Large intestine (tissue), 3 donors: ENCODE data around the gene WHRN. TPM values are rescaled to one million over a fixed set of nuclear protein-coding genes. Genes with fewer than 3 reads are reported as not detected.

Experiments used
- DNase-seq, 2 donors: peaks; one replicate each; pipeline versions ENCODE4 v3.0.0 to v3.0.0-alpha.2; 2013
- H3K27ac ChIP-seq: one replicate; pipeline ENCODE4 v1.5.1; 2013; ENCODE audit warnings: low read length
- H3K27me3 ChIP-seq: 2 replicates; pipeline ENCODE4 v1.6.1; 2013; ENCODE audit warnings: low read length; ENCODE audit not compliant: control insufficient read depth, insufficient read depth
- H3K36me3 ChIP-seq: 2 replicates; pipeline ENCODE4 v1.6.1; 2013; ENCODE audit warnings: low read length; ENCODE audit not compliant: control insufficient read depth, insufficient read depth
- H3K4me1 ChIP-seq: one replicate; pipeline ENCODE4 v1.6.1; 2013; ENCODE audit warnings: low read length; ENCODE audit not compliant: control insufficient read depth, insufficient read depth
- H3K4me3 ChIP-seq: one replicate; pipeline ENCODE4 v1.5.1; 2013; ENCODE audit warnings: low read length
- H3K9me3 ChIP-seq: one replicate; pipeline ENCODE4 v1.6.1; 2013; ENCODE audit warnings: mild to moderate bottlenecking, low read depth, low read length, moderate library complexity; ENCODE audit not compliant: control insufficient read depth
- WGBS: methylation state at CpG from one replicate; pipeline ENCODE4 v1.1.5; 2013; ENCODE audit warnings: low lambda C conversion rate; ENCODE audit not compliant: insufficient coverage; 5-methylcytosine and 5-hydroxymethylcytosine counted together
- polyA plus RNA-seq: library from polyadenylated mRNA; unstranded; fragments of 120-200 nt; gene quantifications from one replicate; pipeline ENCODE4 v1.2.1, GENCODE V29; 2013

WHRN gene
- polyA plus RNA-seq, 1 donor = 10.2 TPM

DNA sequence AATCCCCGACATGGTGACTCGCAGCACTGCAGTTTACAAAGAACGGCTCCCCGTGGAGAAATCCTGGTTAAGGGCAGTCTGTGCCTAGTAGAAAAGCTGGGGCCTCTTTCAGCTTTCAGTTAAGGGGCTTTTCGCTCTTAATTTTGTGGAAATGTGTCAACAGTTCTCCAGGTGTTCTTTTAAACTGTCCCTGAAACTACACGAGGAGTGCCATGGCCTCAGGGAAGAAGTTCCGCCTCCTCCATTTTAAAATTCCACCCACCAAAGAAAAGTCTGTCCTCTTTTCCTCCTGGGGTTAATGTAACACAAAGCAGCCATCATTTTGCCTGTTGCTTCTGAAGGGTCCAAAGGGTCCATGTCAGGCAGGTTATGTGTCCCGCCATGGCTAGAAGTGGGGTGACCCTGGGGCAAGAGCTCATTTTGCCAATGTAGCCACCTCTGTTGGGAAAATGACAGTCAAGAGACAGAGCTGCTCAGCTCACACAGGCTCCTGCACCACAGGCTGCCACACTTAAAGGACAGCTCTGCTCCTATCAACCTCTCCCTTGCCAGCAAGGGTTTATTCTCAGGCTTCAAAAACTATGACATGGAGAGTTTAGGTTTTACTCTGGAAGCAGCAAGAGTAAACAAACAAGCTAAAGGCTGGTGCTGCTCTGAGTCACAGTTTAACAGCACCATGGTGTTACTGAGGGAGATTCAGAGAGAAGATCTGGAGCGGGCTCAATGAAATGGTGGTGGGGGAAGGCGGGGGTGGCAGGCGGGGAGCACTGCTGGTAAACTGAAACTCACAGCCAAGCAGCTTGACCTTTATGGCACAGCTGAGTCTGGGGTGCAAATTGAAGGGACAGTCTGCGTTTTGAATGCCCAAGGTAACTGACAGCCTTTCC lies 3.2 kb downstream of the WHRN start:
- 31% methylated on average over 2 of the region's 12 CpGs for WGBS
- Histone ChIP-seq H3K4me1 (peaks cover 18% of the 10 kb centered on the region), H3K4me3 (peak overlapping the region; percentile 3), H3K36me3 (no peaks in the 10 kb centered on the region), H3K27ac (peak overlapping the region; percentile 73), H3K9me3 (no peaks in the 10 kb centered on the region), H3K27me3 (peaks cover 7% of the 10 kb centered on the region)
- DNase-seq = peak in 1 of 2 donors; percentile 45

DNA sequence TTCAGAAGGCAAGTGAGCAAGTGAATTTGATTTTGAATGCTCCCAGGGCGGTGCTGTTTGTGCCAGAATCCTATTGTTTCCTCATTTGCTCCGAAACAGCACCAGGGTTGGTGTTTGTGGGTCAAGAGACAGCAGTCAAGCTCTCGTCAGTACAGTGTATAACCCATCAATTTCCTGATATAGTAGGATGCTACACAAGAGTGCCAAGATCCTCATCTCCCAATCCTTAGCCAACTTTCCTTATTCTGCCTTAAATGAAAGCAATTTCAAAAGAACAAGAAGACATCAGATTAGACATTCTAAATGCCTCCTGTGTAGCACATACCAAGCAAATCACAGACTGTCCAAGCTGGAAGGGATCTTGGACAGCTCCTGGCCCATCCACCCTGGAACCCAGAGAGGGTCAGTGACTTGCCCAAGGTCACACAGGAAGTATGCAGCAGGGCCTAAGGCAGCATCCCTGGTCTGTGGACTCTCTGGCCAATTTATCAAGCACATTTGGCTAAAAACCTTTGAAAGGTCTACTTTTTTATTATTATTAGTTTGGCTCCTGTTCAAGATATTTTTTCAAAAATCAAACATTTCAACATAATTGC lies 4.5 kb downstream of the WHRN start:
- no peak overlapping the region for H3K4me3 ChIP-seq
- no peak overlapping the region for H3K27ac ChIP-seq
- no CpG with 5 or more reads among the region's 3 CpGs for WGBS
- H3K9me3 ChIP-seq = no peaks in the 10 kb centered on the region
- H3K36me3 ChIP-seq = no peaks in the 10 kb centered on the region
- H3K27me3 ChIP-seq = peaks cover 5% of the 10 kb centered on the region
- peaks cover 16% of the 10 kb centered on the region for H3K4me1 ChIP-seq
- no peak for DNase-seq

DNA sequence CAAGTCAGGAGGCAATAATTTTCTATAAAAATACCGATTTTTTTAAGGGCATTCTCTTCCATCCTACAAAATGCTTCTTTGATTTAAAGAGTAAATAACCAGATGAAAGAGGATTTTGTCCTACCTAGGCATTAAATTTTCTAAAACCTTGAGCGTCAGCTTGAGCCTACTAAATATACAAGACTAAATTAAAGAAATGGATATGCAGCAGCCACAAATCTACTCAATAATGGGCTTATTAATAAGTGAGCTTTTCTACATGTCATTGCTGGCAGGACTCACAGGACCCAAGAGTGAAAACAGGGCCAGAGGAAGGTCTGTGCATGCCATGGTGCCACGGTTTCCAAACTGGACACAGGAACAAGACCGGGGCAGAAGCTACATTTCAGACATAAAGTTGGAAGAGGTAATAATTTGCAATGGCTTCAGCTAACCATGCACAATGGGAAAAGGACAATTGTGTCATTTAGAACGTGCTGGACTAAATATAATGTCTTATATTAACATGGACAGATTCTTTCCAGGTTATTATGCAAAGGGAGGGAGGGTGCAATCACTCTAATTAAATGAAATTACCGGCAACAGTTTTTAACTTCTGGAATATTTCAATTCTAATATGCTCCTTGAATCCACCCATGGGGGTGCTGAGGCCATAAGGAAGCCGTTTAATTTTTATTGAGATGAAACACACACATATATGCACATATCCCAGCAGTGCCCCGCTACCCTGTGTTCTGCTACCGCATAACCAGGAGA lies 5.2 kb downstream of the WHRN start:
- H3K27ac ChIP-seq = no peak overlapping the region
- H3K27me3 ChIP-seq = peaks cover 5% of the 10 kb centered on the region
- WGBS = 92% methylated on average over 2 of the region's 9 CpGs
- H3K4me3 ChIP-seq = no peak overlapping the region
- no peaks in the 10 kb centered on the region for H3K36me3 ChIP-seq
- no peaks in the 10 kb centered on the region for H3K9me3 ChIP-seq
- H3K4me1 ChIP-seq = peaks cover 14% of the 10 kb centered on the region
- DNase-seq = no peak

DNA sequence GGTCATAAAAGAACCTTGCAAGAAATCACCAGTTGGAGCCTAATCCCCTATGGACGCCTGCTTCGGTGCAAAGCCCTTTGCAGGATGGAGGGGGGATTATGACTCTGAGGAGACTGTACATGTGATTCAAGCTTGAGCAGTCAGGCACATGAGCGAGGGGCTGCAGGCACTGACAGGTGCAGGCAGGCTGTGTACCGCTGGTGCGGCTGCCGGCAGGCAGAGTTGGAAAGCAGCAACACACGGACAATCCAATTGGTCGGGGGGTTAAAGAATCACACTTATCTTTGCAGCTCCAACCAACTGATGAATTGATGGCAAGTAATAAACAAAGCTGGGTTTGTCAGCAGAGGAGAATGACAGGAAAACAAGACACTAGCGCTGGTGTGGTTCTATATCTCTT lies 5.7 kb downstream of the WHRN start:
- H3K4me1 ChIP-seq = peaks cover 14% of the 10 kb centered on the region
- no peak overlapping the region for H3K4me3 ChIP-seq
- WGBS = 88% methylated on average over 1 of the region's 9 CpGs
- no peak for DNase-seq
- peaks cover 3% of the 10 kb centered on the region for H3K27me3 ChIP-seq
- no peak overlapping the region for H3K27ac ChIP-seq
- H3K36me3 ChIP-seq = no peaks in the 10 kb centered on the region
- no peaks in the 10 kb centered on the region for H3K9me3 ChIP-seq

DNA sequence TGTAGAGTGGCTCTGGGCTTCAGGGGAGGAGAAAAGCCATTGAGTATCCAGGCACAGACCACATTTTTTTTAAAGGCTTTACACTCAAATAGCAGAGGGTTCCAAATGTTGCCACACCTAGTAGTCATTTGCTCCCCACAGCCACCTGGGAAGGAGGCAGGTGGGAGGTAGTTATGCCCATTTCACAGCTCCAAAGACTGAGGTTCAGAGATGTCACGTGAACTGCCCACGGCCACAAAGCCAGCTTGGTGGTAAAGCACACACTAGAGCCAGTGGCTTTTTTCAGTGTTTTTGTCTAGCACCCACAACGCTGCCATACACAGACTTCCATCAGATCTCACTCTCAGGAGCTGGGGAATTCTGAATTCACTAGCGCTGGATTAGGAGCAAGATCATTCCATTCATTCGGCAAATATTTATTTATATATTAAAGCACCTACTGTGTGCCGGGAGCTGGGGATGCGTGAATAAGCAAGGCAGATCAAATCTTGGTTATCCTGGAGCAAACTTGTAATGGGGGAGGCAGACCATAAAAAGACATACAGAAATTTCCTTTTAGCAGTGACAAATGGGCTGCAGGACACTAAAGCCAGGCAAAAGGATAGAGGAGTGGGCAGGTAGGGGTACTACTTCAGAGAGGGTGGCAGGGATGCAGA lies 7.4 kb downstream of the WHRN start:
- no peaks in the 10 kb centered on the region for H3K27me3 ChIP-seq
- peaks cover 8% of the 10 kb centered on the region for H3K4me1 ChIP-seq
- no peak overlapping the region for H3K4me3 ChIP-seq
- no peaks in the 10 kb centered on the region for H3K36me3 ChIP-seq
- no peak for DNase-seq
- no peaks in the 10 kb centered on the region for H3K9me3 ChIP-seq
- no peak overlapping the region for H3K27ac ChIP-seq
- no CpG with 5 or more reads among the region's 7 CpGs for WGBS

DNA sequence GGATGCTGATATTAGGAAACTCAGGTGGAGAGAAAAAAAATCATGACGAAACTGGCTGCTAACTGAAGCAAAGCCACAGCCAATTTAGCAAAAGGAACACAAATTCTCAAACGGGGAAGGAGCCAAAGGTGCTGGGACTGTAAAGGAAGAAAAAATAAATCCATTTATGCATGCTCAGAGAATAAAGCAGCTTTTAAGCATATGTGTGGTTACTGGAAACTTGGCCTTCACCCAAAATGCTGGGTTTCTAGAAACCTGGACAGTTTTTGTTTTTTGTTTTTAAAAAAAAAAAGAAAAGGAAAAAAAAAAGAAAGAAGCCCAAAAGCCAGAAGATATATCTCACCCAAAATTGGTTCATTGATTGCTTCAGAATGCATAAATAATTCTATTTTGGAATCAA lies 8.0 kb downstream of the WHRN start:
- 29% methylated on average over 1 of the region's 2 CpGs for WGBS
- Histone ChIP-seq H3K27me3 (no peaks in the 10 kb centered on the region), H3K9me3 (no peaks in the 10 kb centered on the region), H3K36me3 (no peaks in the 10 kb centered on the region), H3K4me1 (peaks cover 8% of the 10 kb centered on the region), H3K27ac (no peak overlapping the region), H3K4me3 (no peak overlapping the region)
- DNase-seq = no peak

DNA sequence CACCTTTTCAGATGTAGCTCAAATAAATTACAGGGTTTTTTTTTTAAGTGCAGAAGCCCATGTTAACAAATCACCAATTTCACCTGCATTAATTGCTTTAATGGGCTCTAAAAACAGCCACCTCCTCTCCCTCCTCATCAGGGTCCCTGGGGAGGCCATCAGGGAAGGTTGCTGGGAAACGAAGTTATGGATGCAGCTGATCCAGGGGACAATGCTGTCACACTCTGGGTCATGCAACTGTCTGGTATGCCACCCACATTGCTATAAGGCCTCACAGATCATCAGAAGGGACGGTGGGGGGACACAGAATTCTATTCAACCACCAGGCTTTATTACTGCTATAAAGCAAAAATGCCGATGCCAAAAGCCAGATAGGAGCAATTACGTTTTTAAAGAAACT lies 9.3 kb downstream of the WHRN start:
- H3K4me1 ChIP-seq = no peaks in the 10 kb centered on the region
- no peaks in the 10 kb centered on the region for H3K27me3 ChIP-seq
- no peak overlapping the region for H3K4me3 ChIP-seq
- H3K36me3 ChIP-seq = no peaks in the 10 kb centered on the region
- H3K27ac ChIP-seq = no peak overlapping the region
- no CpG with 5 or more reads among the region's 4 CpGs for WGBS
- H3K9me3 ChIP-seq = no peaks in the 10 kb centered on the region
- DNase-seq = no peak

DNA sequence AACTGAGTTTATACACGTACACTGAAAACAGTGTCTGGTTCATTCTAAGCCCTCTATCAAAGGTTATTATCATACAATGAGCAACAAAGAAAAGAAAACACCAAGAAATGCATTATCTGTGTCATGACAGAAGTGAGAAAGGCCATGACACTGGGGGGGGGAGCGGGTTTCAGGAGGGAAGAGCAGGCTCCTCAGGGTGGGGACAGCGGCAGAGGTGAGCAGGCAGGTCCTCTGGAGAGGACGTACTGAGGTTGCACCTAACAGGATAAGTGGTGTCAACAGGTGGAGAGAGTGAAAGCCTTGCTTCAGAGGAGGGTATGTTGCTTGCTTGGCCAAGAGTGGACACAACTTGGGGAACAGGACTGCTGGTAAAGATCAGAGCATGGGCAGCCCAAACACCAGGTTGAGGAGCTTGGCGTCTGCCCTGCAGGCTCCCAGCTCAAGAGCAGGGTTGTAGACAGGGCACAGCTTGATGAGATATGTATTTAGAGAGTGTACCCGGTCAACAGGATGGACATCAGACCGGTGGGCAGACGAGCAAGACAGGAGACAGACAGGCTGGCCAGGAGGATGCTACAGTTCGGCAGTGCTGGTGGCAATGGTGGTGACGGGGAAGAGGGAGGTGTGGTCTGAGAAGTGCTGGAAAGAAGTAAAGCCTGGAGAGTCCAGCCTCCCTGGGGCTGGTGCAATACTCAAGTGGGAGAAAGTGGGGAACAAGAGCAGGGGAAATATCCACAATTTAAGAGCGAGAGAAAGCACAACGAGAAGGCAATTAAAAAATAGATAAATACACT lies 10.3 kb downstream of the WHRN start:
- Histone ChIP-seq H3K9me3 (no peaks in the 10 kb centered on the region), H3K4me3 (no peak overlapping the region), H3K36me3 (no peaks in the 10 kb centered on the region), H3K27me3 (no peaks in the 10 kb centered on the region), H3K4me1 (no peaks in the 10 kb centered on the region), H3K27ac (no peak overlapping the region)
- 81% methylated on average over 8 of the region's 12 CpGs for WGBS
- no peak for DNase-seq

DNA sequence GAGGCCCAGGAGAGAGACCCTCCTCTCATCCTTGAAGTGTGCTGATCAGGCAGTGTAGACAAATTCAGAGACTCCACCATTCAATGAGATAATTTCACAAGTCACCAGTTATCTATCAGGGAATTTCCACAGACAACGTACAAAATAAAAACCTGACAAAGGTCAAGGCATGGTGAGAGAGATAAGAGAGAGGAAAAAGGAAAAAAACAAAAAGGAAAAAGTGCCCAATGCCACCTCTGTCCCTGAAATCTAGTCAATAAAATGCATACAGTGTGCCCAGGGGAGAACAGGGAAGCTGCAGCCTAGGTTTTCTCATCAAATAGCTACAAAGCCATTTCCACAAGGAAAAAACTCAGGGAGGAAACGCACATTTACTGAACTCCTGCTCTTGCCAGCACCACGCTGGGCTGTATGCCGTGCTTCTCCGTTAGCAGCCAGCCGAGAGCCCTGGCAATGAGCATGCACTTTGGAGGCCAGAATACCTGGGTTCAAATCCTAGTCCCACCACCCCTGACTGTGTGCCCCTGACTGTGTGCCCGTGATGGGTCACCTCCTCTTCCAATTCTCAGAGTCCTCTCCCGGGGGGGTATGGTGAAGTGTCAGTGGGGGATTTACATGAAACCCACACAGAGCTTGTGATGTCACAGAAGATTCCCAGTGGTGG lies 11.6 kb downstream of the WHRN start:
- H3K4me3 ChIP-seq = no peak overlapping the region
- no peaks in the 10 kb centered on the region for H3K36me3 ChIP-seq
- H3K9me3 ChIP-seq = no peaks in the 10 kb centered on the region
- H3K27ac ChIP-seq = no peak overlapping the region
- no peaks in the 10 kb centered on the region for H3K27me3 ChIP-seq
- DNase-seq = no peak
- WGBS = 25% methylated on average over 1 of the region's 8 CpGs
- H3K4me1 ChIP-seq = no peaks in the 10 kb centered on the region
